ENCODE results near the gene S100A2.

GRCh38 chr1:153520818-153521476, 44.7 kb downstream of the S100A2 start:
- TF ChIP-seq GATA2 (IDR thresholded peaks at IDR 0.05; ENCODE audit: low read depth, low read length) (peak; percentile 34; the same call in 1 of the 2 replicates), GATA3 (IDR thresholded peaks at IDR 0.05; ENCODE audit: low read depth, low read length) (no peak)
